HG03460 (cell line): ENCODE data around the gene AGFG2.
"Not testable (repeated sequence)": the region's sequence is repeated elsewhere in the genome, so short reads cannot be mapped to it uniquely, and the experiment has no call there.

ENCODE experiments used
- ATAC-seq: cut with Tn5 transposase; IDR thresholded peaks from one replicate; pipeline ENCODE4 v1.9.1; 2021; ENCODE audit not compliant: unreplicated experiment

The AGFG2 gene

DNA sequence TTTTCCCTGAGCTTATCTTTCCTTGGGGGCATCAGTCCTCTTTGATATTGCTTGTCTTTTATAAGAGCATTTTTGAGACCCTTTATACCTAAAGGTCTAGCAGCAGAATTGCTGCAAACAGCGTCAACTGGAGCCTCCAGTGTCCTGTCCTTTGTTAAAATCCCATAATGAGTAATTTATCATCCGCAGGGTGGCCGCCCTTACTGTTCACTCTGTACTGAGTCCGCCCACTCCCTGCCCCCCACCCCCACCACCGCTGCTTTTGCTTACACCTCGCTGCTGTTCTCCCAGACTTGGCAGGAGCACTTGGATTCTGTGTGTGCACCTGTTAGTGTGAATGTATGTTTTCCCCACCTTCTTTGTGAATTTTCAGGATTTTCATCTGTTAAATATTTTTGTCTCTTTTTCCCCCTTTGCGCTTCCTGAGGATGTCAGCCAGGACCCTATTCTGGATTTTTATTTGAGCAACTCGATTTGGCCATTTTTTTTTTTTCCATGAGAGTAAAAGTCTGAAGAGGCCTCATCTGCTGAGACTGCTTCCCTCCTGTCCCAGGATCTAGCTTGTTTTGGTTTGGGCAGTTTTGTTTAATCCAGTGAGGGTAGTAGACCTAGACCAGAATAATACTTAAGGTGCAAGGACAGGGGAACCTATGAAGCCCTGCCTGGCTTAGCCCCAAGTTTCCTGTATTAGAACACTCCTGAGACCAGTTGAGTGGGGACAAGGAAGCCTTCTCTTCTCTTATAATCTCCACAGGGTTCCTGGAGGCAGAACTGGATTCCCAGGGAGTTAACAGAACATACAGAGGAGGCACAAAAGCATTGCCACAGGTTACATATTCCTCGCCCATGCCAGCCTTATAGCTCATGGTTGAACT is 8.2 kb downstream of the AGFG2 start:
- ATAC-seq, result no peak

- no peak for ATAC-seq
These were observed 8.9 kb downstream of the AGFG2 start for GRCh38 chr7:100547872-100548271.

DNA sequence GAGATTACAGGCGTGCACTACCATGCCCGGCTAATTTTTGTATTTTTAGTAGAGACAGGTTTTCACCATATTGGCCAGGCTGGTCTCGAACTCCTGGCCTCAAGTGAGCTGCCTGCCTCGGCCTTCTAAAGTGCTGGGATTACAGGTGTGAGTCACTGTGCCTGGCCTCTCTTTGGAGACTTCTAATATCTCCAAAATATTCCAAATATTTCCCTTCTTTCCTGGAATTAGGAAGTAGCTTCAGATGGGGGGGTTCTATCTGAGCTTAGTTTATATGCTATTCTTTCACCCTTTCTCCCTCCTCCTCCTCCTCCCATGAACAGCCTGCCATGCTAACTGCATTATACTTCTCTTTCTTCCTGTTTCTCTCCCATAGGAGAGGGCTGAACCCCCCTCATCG is 9.4 kb downstream of the AGFG2 start:
- ATAC-seq, result not testable (repeated sequence)

DNA sequence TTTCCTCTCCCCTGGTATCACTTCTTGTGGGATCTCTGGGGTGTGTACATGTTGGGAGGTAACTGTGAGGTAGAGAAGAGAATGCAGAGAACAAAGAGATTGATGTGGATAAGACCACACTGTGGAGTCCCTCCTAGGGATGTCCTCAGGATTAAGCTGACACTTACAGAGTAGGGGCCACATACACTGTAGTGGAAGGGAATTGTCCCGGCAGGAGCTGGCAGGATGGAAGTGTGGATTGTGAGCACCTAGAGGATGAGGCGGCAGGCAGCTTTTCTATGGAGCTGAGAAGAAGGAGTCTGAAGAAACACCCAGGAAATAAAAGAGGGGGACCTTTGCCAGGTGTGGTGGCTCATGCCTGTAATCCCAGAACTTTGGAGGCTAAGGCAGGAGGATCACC is 13.5 kb downstream of the AGFG2 start:
- no peak for ATAC-seq

DNA sequence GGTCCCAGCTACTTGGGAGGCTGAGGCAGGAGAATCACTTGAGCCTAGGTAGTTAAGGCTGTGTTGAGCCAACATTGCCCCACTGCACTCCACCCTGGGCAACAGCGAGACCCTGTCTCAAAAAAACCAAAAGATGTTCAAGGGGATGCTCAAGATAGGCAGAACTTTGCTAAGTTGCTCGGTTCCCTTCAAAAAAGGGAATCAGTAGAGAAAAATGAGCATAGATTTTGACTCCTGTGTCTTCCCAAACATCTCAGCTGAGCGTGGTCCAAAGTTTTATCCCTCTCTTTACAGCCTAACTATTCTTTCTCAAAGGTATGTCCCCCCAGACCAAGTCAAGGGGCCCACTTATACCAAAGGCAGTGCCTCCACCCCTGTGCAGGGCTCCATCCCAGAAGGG is 14.0 kb downstream of the AGFG2 start:
- ATAC-seq, result no peak

GRCh38 chr7:100555701-100556100 is 16.7 kb downstream of the AGFG2 start:
- ATAC-seq, result no peak

GRCh38 chr7:100556541-100556940 is 17.5 kb downstream of the AGFG2 start:
- no peak for ATAC-seq

- ATAC-seq, result no peak
These were observed 20.1 kb downstream of the AGFG2 start for GRCh38 chr7:100559127-100559526.

- no peak for ATAC-seq
These were observed 22.6 kb downstream of the AGFG2 start for GRCh38 chr7:100561491-100562194.

- no peak for ATAC-seq
These were observed 23.4 kb downstream of the AGFG2 start for GRCh38 chr7:100562195-100563099.

- ATAC-seq, result no peak
These were observed 24.1 kb downstream of the AGFG2 start for GRCh38 chr7:100563100-100563564.

DNA sequence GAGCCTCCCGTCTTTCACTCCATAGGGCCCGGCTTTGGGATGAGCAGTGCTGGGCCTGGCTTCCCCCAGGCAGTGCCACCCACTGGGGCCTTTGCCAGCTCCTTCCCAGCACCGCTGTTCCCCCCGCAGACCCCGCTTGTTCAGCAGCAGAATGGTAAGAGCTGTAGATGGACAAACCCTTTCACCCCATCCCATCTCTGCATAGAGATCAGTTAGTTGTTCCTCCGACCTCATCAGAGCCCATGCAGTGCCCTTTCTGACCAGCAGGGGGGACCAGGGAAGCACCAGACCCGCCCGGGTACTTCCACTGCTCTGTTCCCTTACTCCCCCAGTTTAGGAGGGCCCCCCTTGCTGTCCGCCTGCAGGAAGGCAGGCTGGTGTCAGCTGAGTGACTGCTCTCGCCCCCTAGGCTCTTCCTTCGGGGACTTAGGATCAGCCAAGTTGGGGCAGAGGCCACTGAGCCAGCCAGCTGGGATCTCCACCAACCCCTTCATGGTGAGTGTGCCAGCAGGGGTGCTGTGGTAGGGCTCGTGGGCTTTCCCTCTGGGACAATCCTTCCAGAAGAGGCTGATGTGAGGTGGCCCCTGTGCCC is 24.9 kb downstream of the AGFG2 start:
- ATAC-seq, result no peak

GRCh38 chr7:100564405-100564804 is 25.4 kb downstream of the AGFG2 start:
- not testable (repeated sequence) for ATAC-seq

DNA sequence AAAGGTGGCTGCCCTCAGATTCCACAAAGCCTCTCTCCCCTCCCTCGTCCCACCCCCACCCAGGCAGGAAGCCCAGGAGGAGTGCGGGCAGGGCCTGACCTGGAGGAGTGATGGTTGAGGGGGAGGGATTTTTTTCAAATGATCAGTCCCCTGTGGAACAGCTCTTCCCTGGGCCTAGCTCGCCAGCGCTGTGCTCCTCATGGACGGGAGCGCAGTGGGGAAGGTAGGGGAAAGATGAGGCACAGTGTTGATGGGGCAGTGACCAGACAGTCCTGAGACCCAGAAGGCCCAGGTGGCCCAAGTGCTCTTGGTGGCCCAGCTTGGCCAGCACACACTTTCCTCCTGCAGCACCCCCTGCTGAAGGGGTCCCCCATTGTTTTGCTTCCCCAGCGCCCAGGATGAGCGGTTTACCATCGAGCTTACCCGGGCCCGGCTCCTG is 26.1 kb downstream of the AGFG2 start:
- ATAC-seq, result no peak

GRCh38 chr7:100566018-100566531 is 27.1 kb downstream of the AGFG2 start:
- no peak for ATAC-seq

- no peak for ATAC-seq
These were observed 28.2 kb downstream of the AGFG2 start for GRCh38 chr7:100567031-100567730.

DNA sequence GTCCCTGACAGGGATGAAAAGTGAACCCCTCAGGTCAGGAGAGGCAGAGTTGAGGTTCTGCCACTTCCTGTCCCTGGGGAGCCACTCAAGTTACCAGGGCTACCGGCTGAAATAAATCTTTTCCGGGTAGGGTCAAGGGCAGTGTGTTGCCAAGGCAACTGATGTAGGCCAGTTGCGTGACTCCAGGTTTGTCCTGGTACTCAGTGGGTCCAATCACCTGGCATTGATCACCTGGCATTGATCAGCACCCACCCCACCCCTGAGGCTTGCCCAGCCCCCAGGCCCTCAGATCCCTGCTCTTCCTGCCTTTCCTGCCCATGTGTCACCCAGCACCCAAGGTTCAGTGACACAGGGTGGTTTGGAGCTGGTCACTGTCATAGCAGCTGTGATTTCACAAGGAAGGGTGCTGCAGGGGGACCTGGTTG is 28.8 kb downstream of the AGFG2 start:
- ATAC-seq, result no peak

DNA sequence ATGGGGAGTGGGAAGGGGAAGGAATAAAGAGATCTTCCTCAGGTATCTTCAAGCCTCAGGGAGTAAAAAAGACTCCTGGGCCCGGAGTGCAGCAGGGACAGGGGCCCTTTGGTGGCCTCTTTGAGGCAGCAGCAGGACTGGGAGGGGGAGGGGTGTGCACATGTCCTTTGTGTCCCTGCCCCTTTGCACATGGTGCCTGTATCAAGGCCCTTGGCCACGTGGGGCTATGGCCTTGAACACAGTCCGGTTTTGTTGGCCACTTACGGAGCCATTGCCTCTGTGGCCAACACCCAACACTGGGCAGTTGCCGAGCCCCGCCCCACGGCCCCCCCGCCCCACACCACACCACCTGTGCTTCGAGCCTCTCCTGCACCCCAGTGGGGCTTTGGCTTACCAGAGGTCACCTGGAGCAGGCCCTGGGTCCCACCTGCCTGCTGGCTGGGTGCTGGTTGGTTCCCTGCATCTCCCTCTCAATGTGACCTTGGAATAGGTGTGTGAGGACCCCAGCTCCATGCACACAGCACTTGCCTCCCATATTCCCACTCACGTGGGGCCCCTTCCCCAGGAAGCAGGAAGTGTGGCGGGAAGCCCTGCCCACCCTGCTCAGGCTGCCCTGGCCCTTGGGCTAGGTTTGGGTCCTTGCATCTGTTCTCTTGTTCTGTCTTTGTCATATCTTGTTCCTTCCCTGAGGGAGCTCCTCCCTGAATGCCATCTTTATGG is 29.3 kb downstream of the AGFG2 start:
- ATAC-seq, result no peak
